Panc1 (cell line): Measurements from ENCODE around the gene HAX1. TPM values are rescaled to one million over a fixed set of nuclear protein-coding genes. Genes with fewer than 3 reads are reported as not detected.

Experiments used
- ATAC-seq: fragments of 200-7000 bp; cut with Tn5 transposase; 2 replicates; pipeline ENCODE4 v1.9.1; 2020; ENCODE audit warnings: mild to moderate bottlenecking, moderate library complexity
- BruUV-seq: library from RNA; stranded (reverse); fragments of 400-500 nt; replicated peaks from 2 replicates; lab custom pipeline; 2021; lab: Mats Ljungman, UMichigan
- CTCF ChIA-PET: fragments of 300-600 bp; sonication (Branson Sonifier 250); formaldehyde crosslinking; loops from one replicate; lab custom pipeline; 2022; ENCODE audit warnings: antibody characterized with exemption; lab: Charles Lee
- POLR2A ChIA-PET: fragments of 300-600 bp; sonication (Branson Sonifier 250); formaldehyde crosslinking; loops from one replicate; lab custom pipeline; 2022; ENCODE audit warnings: antibody characterized with exemption; lab: Charles Lee
- DNase-seq: peaks from one replicate; pipeline ENCODE4 v3.0.0-alpha.2; 2010; ENCODE audit warnings: low read depth, low spot score
- H3K27ac ChIP-seq: 2 replicates; pipeline ENCODE4 v1.5.1; 2011; ENCODE audit warnings: mild to moderate bottlenecking, low read length, inconsistent platforms
- H3K27me3 ChIP-seq: fragments of 200-500 bp; sonication (Bioruptor generic); 2 replicates; pipeline ENCODE4 v1.6.0; 2014; ENCODE audit warnings: low read length, inconsistent platforms; ENCODE audit not compliant: control insufficient read depth, insufficient read depth
- H3K36me3 ChIP-seq: fragments of 200-500 bp; sonication (Bioruptor generic); 2 replicates; pipeline ENCODE4 v1.5.1; 2014; ENCODE audit warnings: inconsistent platforms, mild to moderate bottlenecking, low read length, moderate library complexity; ENCODE audit not compliant: control insufficient read depth, insufficient read depth
- H3K4me1 ChIP-seq: 2 replicates; pipeline ENCODE4 v1.5.1; 2011; ENCODE audit warnings: inconsistent platforms, mild to moderate bottlenecking, low read length, moderate library complexity; ENCODE audit not compliant: control insufficient read depth, insufficient read depth
- H3K4me3 ChIP-seq, 2 experiments: 2 replicates each; pipeline ENCODE4 v1.5.1; 2011 to 2012; ENCODE audit warnings: low read depth in 2 of 2, low read length in 2 of 2, mild to moderate bottlenecking in 2 of 2, inconsistent platforms in 1 of 2, moderate library complexity in 1 of 2
- H3K9me3 ChIP-seq: fragments of 200-500 bp; sonication (Bioruptor generic); 2 replicates; pipeline ENCODE4 v1.5.1; 2014; ENCODE audit warnings: low read depth, mild to moderate bottlenecking, inconsistent platforms, low read length, moderate library complexity; ENCODE audit not compliant: control insufficient read depth, insufficient read depth
- CTCF ChIP-seq: fragments of 450-650 bp; IDR thresholded peaks from 2 replicates; pipeline ENCODE4 v1.5.1; 2017; ENCODE audit warnings: mild to moderate bottlenecking
- POLR2AphosphoS5 ChIP-seq: IDR thresholded peaks from 2 replicates; pipeline ENCODE4 v1.6.1; 2012; ENCODE audit warnings: mild to moderate bottlenecking, low read depth, low read length, moderate library complexity
- REST ChIP-seq, 2 experiments: IDR thresholded peaks; 2 replicates each; pipeline ENCODE4 v1.6.1; 2011 to 2012; ENCODE audit warnings: low read depth in 2 of 2, control low read depth in 1 of 2, low read length in 1 of 2, mild to moderate bottlenecking in 1 of 2, moderate library complexity in 1 of 2; ENCODE audit not compliant: insufficient read depth in 1 of 2
- SIN3A ChIP-seq: IDR thresholded peaks from 2 replicates; pipeline ENCODE4 v1.6.1; 2012; ENCODE audit warnings: low read depth, mild to moderate bottlenecking, low read length, moderate library complexity, borderline replicate concordance; ENCODE audit not compliant: insufficient read depth
- TCF7L2 ChIP-seq: IDR thresholded peaks from 2 replicates; pipeline ENCODE4 v1.6.1; 2011; ENCODE audit warnings: mild to moderate bottlenecking, low read depth, low read length, inconsistent platforms
- in situ Hi-C: cut with HindIII; loops from 2 replicates; pipeline ENCODE4 v1.10.0; 2016; ENCODE audit warnings: low sequenced_read_pairs, low pct_unique_long_range_greater_than_20kb
- intact Hi-C: fragments of 100-400 bp; cut with micrococcal nuclease; formaldehyde crosslinking; loops from one replicate; pipeline ENCODE4 v1.10.0; 2022; ENCODE audit not compliant: unreplicated experiment
- total RNA-seq: library from RNA; stranded (reverse); gene quantifications from one replicate; pipeline ENCODE4 v1.2.1, GENCODE V29; 2021; ENCODE audit not compliant: unreplicated experiment

HAX1 gene
- total RNA-seq, 1 experiment from 2014 or later = 110 TPM

- no TSS peak for BruUV-seq
- TF ChIP-seq TCF7L2 = no peak
- TF ChIP-seq SIN3A = no peak
- TF ChIP-seq POLR2AphosphoS5 = no peak; the same call in 1 of the 2 replicates
- no peak for TF ChIP-seq REST (IDR thresholded peaks at IDR 0.05; ENCODE audit: insufficient read depth in 1 of 2, low read depth in 2 of 2, low read length in 1 of 2)
- no peak for TF ChIP-seq CTCF
- no peaks in the 10 kb centered on the region for H3K27me3 ChIP-seq
- H3K36me3 ChIP-seq = peaks cover 55% of the 10 kb centered on the region
- H3K4me1 ChIP-seq = no peaks in the 10 kb centered on the region
- intact Hi-C loops (no loop called here), in situ Hi-C loops (no loop called here)
- no peaks in the 10 kb centered on the region for H3K9me3 ChIP-seq
- ATAC-seq (no peak), DNase-seq (no peak)
- ChIA-PET CTCF (interaction anchor here (0.6 to 0.8 kb wide), 2 partner anchors 8 to 1864 kb away, joined by 3 to 6 read pairs; no protein-coding TSS in a partner anchor), POLR2A (no interaction called here)
- no peak overlapping the region for H3K4me3 ChIP-seq
- no peak overlapping the region for H3K27ac ChIP-seq
Measured at GRCh38 chr1:154263465-154264332, 8.7 kb upstream of the HAX1 start.

GRCh38 chr1:154264454-154264853, 8.0 kb upstream of the HAX1 start:
- Histone ChIP-seq H3K4me1 (no peaks in the 10 kb centered on the region), H3K4me3 (no peak overlapping the region), H3K27me3 (no peaks in the 10 kb centered on the region), H3K27ac (no peak overlapping the region), H3K9me3 (no peaks in the 10 kb centered on the region), H3K36me3 (peaks cover 50% of the 10 kb centered on the region)
- in situ Hi-C loops (no loop called here), intact Hi-C loops (no loop called here)
- ATAC-seq (no peak), DNase-seq (no peak)
- ChIA-PET CTCF (no interaction called here), POLR2A (no interaction called here)
- BruUV-seq = no TSS peak
- TF ChIP-seq CTCF (no peak), TCF7L2 (no peak), SIN3A (no peak), REST (IDR thresholded peaks at IDR 0.05; ENCODE audit: insufficient read depth in 1 of 2, low read depth in 2 of 2, low read length in 1 of 2) (no peak), POLR2AphosphoS5 (no peak)
